Osteoblast (primary cell): Measurements from ENCODE around the gene MLXIP. TPM values are rescaled to one million over a fixed set of nuclear protein-coding genes. Genes with fewer than 3 reads are reported as not detected.
A peak's percentile ranks its signal among the peaks of the same experiment; 100 is the strongest.

Source experiments
- DNase-seq: peaks from one replicate; pipeline ENCODE4 v3.0.0; 2011; ENCODE audit warnings: low spot score, mixed read lengths; ENCODE audit not compliant: insufficient read length; ENCODE audit errors: missing footprints
- H2AFZ ChIP-seq: 2 replicates; pipeline ENCODE4 v1.6.0; 2011; ENCODE audit warnings: mild to moderate bottlenecking, low read length
- H3K27ac ChIP-seq: 2 replicates; pipeline ENCODE4 v1.5.1; 2011; ENCODE audit warnings: mild to moderate bottlenecking, low read depth, low read length, moderate library complexity
- H3K27me3 ChIP-seq: 2 replicates; pipeline ENCODE4 v1.6.0; 2012; ENCODE audit warnings: mild to moderate bottlenecking, control low read depth, inconsistent platforms, low read length, moderate library complexity; ENCODE audit not compliant: insufficient read depth
- H3K36me3 ChIP-seq: 2 replicates; pipeline ENCODE4 v1.5.1; 2011; ENCODE audit warnings: mild to moderate bottlenecking, low read length, control low read depth, moderate library complexity; ENCODE audit not compliant: insufficient read depth
- H3K4me1 ChIP-seq: 2 replicates; pipeline ENCODE4 v1.5.1; 2011; ENCODE audit warnings: mild to moderate bottlenecking, low read length, control low read depth, moderate library complexity; ENCODE audit not compliant: insufficient read depth
- H3K4me2 ChIP-seq: 2 replicates; pipeline ENCODE4 v1.6.0; 2011; ENCODE audit warnings: mild to moderate bottlenecking, low read length; ENCODE audit not compliant: insufficient read depth
- H3K4me3 ChIP-seq: fragments of 200-600 bp; sonication (generic); 3 replicates; pipeline ENCODE4 v1.5.1; 2012; ENCODE audit warnings: mild to moderate bottlenecking, low read length, inconsistent platforms; ENCODE audit not compliant: insufficient read depth
- H3K79me2 ChIP-seq: 2 replicates; pipeline ENCODE4 v1.6.0; 2012; ENCODE audit warnings: mild to moderate bottlenecking, low read length, control low read depth, inconsistent platforms; ENCODE audit not compliant: insufficient read depth
- H3K9me3 ChIP-seq: 2 replicates; pipeline ENCODE4 v1.5.1; 2011; ENCODE audit warnings: low read depth, low read length, control low read depth
- H4K20me1 ChIP-seq: 2 replicates; pipeline ENCODE4 v1.6.0; 2012; ENCODE audit warnings: mild to moderate bottlenecking, low read length, control low read depth; ENCODE audit not compliant: insufficient read depth
- total RNA-seq: library from RNA; depleted of rRNA; stranded (reverse); fragments of >200 nt; gene quantifications from 2 replicates; pipeline ENCODE4 v1.2.3, GENCODE V29; 2012
- TF ChIP-seq, protein P1 (sequence below): IDR thresholded peaks from 2 replicates; pipeline ENCODE4 v1.5.1; 2011; ENCODE audit warnings: mild to moderate bottlenecking, low read depth, low read length, moderate library complexity; ENCODE audit errors: extremely low read depth

MLXIP gene
- total RNA-seq, 1 donor, result 14.1 TPM

GRCh38 chr12:122130150-122130549 is 51.6 kb downstream of the MLXIP start:
- Histone ChIP-seq H3K27ac (no peak overlapping the region), H3K4me2 (no peak overlapping the region), H3K79me2 (peaks cover 27% of the 10 kb centered on the region), H2AFZ (no peak overlapping the region), H3K4me3 (no peak overlapping the region), H3K9me3 (no peaks in the 10 kb centered on the region), H3K36me3 (peaks cover 58% of the 10 kb centered on the region), H4K20me1 (peaks cover 13% of the 10 kb centered on the region), H3K4me1 (peaks cover 3% of the 10 kb centered on the region), H3K27me3 (no peaks in the 10 kb centered on the region)
- TF ChIP-seq, protein P1, sequence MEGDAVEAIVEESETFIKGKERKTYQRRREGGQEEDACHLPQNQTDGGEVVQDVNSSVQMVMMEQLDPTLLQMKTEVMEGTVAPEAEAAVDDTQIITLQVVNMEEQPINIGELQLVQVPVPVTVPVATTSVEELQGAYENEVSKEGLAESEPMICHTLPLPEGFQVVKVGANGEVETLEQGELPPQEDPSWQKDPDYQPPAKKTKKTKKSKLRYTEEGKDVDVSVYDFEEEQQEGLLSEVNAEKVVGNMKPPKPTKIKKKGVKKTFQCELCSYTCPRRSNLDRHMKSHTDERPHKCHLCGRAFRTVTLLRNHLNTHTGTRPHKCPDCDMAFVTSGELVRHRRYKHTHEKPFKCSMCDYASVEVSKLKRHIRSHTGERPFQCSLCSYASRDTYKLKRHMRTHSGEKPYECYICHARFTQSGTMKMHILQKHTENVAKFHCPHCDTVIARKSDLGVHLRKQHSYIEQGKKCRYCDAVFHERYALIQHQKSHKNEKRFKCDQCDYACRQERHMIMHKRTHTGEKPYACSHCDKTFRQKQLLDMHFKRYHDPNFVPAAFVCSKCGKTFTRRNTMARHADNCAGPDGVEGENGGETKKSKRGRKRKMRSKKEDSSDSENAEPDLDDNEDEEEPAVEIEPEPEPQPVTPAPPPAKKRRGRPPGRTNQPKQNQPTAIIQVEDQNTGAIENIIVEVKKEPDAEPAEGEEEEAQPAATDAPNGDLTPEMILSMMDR, result no peak
- DNase-seq, result peak; percentile 73

DNA sequence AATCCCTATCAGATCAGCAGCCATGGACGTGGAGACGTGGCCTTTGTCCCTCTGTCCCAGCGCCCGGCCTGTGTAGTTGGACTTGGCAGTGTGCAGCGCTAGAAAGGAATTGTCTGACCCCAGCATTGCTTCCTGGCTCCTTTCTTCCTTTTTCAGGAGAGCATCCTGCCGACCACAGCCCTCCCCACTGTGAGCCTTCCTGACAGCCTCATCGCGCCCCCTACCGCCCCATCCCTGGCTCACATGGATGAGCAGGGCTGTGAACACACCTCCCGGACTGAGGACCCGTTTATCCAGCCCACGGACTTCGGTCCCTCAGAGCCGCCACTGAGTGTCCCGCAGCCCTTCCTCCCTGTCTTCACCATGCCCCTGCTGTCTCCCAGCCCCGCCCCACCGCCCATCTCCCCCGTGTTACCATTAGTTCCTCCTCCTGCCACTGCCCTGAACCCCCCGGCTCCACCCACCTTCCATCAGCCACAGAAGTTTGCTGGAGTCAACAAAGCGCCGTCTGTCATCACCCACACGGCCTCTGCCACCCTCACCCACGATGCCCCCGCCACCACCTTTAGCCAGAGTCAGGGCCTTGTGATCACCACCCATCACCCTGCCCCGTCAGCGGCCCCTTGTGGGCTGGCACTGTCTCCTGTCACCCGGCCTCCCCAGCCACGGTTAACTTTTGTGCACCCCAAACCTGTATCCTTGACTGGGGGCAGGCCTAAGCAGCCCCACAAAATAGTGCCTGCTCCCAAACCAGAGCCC is 54.8 kb downstream of the MLXIP start:
- Histone ChIP-seq H3K79me2 (no peaks in the 10 kb centered on the region), H3K4me1 (peaks cover 3% of the 10 kb centered on the region), H4K20me1 (no peaks in the 10 kb centered on the region), H3K36me3 (peaks cover 65% of the 10 kb centered on the region), H3K27ac (no peak overlapping the region), H3K4me3 (no peak overlapping the region), H3K4me2 (no peak overlapping the region), H3K9me3 (no peaks in the 10 kb centered on the region), H2AFZ (no peak overlapping the region), H3K27me3 (no peaks in the 10 kb centered on the region)
- peak; percentile 77 for DNase-seq
- TF ChIP-seq, protein P1, result no peak

DNA sequence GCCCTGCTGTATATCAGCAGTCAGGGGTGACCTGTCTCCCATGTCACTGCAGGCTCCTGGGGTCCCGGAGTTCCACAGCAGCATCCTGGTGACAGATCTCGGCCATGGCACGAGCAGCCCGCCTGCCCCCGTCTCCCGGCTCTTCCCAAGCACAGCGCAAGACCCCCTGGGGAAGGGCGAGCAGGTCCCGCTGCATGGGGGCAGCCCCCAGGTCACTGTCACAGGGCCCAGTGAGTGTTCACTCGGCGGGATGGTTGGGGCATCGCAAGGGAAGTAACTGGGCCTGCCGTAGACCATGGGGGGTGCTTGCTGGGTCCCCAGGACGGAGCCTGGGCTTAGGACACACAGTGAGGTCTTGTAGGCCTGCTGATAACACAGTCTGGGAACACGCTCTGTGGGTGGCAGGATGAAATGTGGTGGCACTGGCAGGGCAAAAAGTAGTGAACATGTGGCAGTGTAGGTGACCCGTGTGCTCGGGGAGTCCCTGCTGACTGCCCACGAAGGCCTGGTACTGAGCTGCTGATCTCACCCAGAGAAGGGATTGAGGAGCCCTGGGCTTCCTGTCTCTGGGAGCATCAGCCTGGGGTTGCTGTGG is 57.0 kb downstream of the MLXIP start:
- TF ChIP-seq, protein P1, result no peak
- Histone ChIP-seq H3K36me3 (peaks cover 52% of the 10 kb centered on the region), H3K27ac (no peak overlapping the region)

GRCh38 chr12:122137229-122137628 is 58.7 kb downstream of the MLXIP start:
- Histone ChIP-seq H3K27ac (no peak overlapping the region), H2AFZ (no peak overlapping the region), H3K4me3 (no peak overlapping the region), H3K36me3 (peaks cover 55% of the 10 kb centered on the region), H3K4me2 (no peak overlapping the region), H3K4me1 (no peaks in the 10 kb centered on the region), H3K27me3 (no peaks in the 10 kb centered on the region), H3K79me2 (no peaks in the 10 kb centered on the region), H4K20me1 (no peaks in the 10 kb centered on the region), H3K9me3 (no peaks in the 10 kb centered on the region)
- TF ChIP-seq, protein P1, result no peak
- no peak for DNase-seq

More for the DNA sequence above, 57.0 kb downstream of the MLXIP start:
- H3K4me2 ChIP-seq, result no peak overlapping the region
- no peaks in the 10 kb centered on the region for H4K20me1 ChIP-seq
- no peaks in the 10 kb centered on the region for H3K27me3 ChIP-seq
- no peaks in the 10 kb centered on the region for H3K9me3 ChIP-seq
- no peak overlapping the region for H3K4me3 ChIP-seq
- DNase-seq, result peak; percentile 56
- no peak overlapping the region for H2AFZ ChIP-seq
- H3K79me2 ChIP-seq, result no peaks in the 10 kb centered on the region
- peaks cover 2% of the 10 kb centered on the region for H3K4me1 ChIP-seq
